PFSK-1 (cell line): ENCODE results near the gene RAPGEF5.

Experiments
- POLR2AphosphoS5 ChIP-seq: IDR thresholded peaks from 2 replicates; pipeline ENCODE4 v1.6.1; 2012; ENCODE audit warnings: low read depth, mild to moderate bottlenecking, control low read depth, low read length, moderate library complexity
- SIN3A ChIP-seq: IDR thresholded peaks from 2 replicates; pipeline ENCODE4 v1.6.1; 2012; ENCODE audit warnings: mild to moderate bottlenecking, low read length, moderate library complexity, borderline replicate concordance; ENCODE audit not compliant: insufficient read depth
- TAF1 ChIP-seq: IDR thresholded peaks from 2 replicates; pipeline ENCODE4 v1.6.1; 2012; ENCODE audit warnings: low read length, control low read depth, borderline replicate concordance; ENCODE audit not compliant: insufficient read depth

GRCh38 chr7:22277375-22277774, 79.6 kb downstream of the RAPGEF5 start:
- TF ChIP-seq SIN3A (no peak), POLR2AphosphoS5 (no peak), TAF1 (no peak)
